SH-SY5Y (cell line): Measurements from ENCODE around the gene PRRC2B.

ENCODE experiments used
- GATA2 ChIP-seq: IDR thresholded peaks from 2 replicates; pipeline ENCODE4 v1.6.1; 2011; ENCODE audit warnings: mild to moderate bottlenecking, low read depth, low read length
- GATA3 ChIP-seq: IDR thresholded peaks from 2 replicates; pipeline ENCODE4 v1.6.1; 2011; ENCODE audit warnings: low read depth, mild to moderate bottlenecking, low read length, moderate library complexity

DNA sequence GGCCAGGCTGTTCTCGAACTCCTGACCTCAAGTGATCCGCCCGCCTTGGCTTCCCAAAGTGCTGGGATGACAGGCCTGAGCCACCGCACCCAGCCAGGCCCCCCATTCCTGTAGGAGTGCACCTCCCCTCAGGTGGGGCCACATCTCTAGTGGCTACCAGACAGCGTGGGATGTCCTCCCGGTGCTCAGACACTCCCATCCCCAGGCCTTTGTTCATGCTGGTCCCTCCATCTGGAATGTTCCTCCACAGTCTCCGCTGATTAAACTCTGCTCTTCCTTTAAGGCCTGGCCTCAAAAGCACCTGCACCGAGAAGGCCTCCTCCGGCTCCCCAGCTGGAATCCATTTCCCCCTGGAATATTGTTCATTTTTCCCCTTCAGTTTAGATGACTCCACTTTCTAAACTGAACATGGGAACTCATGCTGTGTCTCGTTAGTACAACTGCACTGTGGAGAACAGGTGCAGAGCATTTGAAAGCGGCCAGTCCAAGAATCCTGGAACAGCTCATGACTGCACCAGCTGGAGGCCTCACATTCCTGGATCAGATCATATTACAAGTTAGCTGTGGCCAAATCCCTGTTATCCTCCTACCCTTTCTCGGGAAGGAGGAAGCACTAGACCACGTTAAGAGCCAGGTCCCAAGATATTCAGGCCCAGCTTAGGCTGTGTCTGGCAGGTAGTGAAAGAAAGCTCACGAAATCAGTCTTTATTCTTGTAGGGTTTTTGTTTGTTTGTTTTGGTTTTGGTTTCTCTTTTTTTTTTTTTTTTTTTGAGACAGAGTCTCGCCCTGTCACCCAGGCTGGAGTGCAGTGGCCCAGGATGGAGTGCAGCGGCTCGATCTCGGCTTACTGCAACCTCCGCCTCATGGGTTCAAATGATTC is 10.8 kb upstream of the PRRC2B start:
- TF ChIP-seq GATA2, result no peak
- no peak for TF ChIP-seq GATA3
